DND-41 (cell line): ENCODE results near the gene CLCF1.
A peak's percentile ranks its signal among the peaks of the same experiment; 100 is the strongest.

ENCODE experiments used
- ATAC-seq: fragments of 200-7000 bp; cut with Tn5 transposase; 3 replicates; pipeline ENCODE4 v1.9.1; 2021; ENCODE audit warnings: low read depth; ENCODE audit not compliant: insufficient read depth
- DNase-seq: peaks from one replicate; pipeline ENCODE4 v3.0.0-alpha.2; 2020
- H2AFZ ChIP-seq: 2 replicates; pipeline ENCODE4 v1.6.0; 2012; ENCODE audit warnings: low read depth, low read length
- H3K27ac ChIP-seq: 2 replicates; pipeline ENCODE4 v1.5.1; 2012; ENCODE audit warnings: low read length, inconsistent platforms
- H3K27me3 ChIP-seq: fragments of 200-600 bp; sonication (generic); 2 replicates; pipeline ENCODE4 v1.6.0; 2012; ENCODE audit warnings: low read length, mild to moderate bottlenecking, inconsistent platforms; ENCODE audit not compliant: insufficient read depth, poor library complexity
- H3K36me3 ChIP-seq: 2 replicates; pipeline ENCODE4 v1.5.1; 2012; ENCODE audit warnings: low read length, inconsistent platforms; ENCODE audit not compliant: insufficient read depth
- H3K4me1 ChIP-seq: 2 replicates; pipeline ENCODE4 v1.5.1; 2012; ENCODE audit warnings: mild to moderate bottlenecking, low read length; ENCODE audit not compliant: insufficient read depth
- H3K4me2 ChIP-seq: 2 replicates; pipeline ENCODE4 v1.6.0; 2012; ENCODE audit warnings: mild to moderate bottlenecking, moderate library complexity, low read length, inconsistent platforms; ENCODE audit not compliant: insufficient read depth
- H3K4me3 ChIP-seq, 2 experiments: fragments of 200-600 bp in 1 of 2; shearing (Covaris generic) in 1 of 2; 2 replicates each; pipeline ENCODE4 v1.5.1; 2012 to 2016; ENCODE audit warnings: inconsistent platforms in 2 of 2, low read length in 2 of 2, mild to moderate bottlenecking in 2 of 2, low read depth in 1 of 2, moderate library complexity in 1 of 2
- H3K79me2 ChIP-seq: 2 replicates; pipeline ENCODE4 v1.6.0; 2012; ENCODE audit warnings: low read length, inconsistent platforms; ENCODE audit not compliant: insufficient read depth
- H3K9ac ChIP-seq: 2 replicates; pipeline ENCODE4 v1.6.0; 2012; ENCODE audit warnings: low read depth, mild to moderate bottlenecking, inconsistent platforms, low read length, moderate library complexity
- H3K9me3 ChIP-seq: 2 replicates; pipeline ENCODE4 v1.5.1; 2012; ENCODE audit warnings: low read length, moderate library complexity, mild to moderate bottlenecking, inconsistent platforms; ENCODE audit not compliant: insufficient read depth, severe bottlenecking
- H4K20me1 ChIP-seq: 2 replicates; pipeline ENCODE4 v1.6.0; 2012; ENCODE audit warnings: low read length; ENCODE audit not compliant: insufficient read depth
- CTCF ChIP-seq: IDR thresholded peaks from 2 replicates; pipeline ENCODE4 v1.5.1; 2012; ENCODE audit warnings: borderline replicate concordance, low read length, moderate library complexity, mild to moderate bottlenecking; ENCODE audit not compliant: poor library complexity, severe bottlenecking; ENCODE audit errors: extremely low read depth
- EZH2 ChIP-seq: IDR thresholded peaks from 3 replicates; pipeline ENCODE4 v1.6.1; 2012; ENCODE audit warnings: borderline replicate concordance, low read depth, mild to moderate bottlenecking, moderate library complexity, low read length, inconsistent platforms; ENCODE audit not compliant: severe bottlenecking

CLCF1 gene

GRCh38 chr11:67370351-67371076 lies 2.9 kb downstream of the CLCF1 start:
- DNase-seq = no peak
- no peaks in the 10 kb centered on the region for H3K9me3 ChIP-seq
- H3K36me3 ChIP-seq = no peaks in the 10 kb centered on the region
- H3K4me2 ChIP-seq = no peak overlapping the region
- TF ChIP-seq EZH2 (no peak), CTCF (no peak)
- peaks cover 23% of the 10 kb centered on the region for H4K20me1 ChIP-seq
- no peak overlapping the region for H3K9ac ChIP-seq
- ATAC-seq = 0 out of 3 replicates have a peak, but pooled peaks have one; percentile 1
- no peak overlapping the region for H2AFZ ChIP-seq
- H3K27ac ChIP-seq = no peak overlapping the region
- no peak overlapping the region for H3K4me3 ChIP-seq
- no peaks in the 10 kb centered on the region for H3K79me2 ChIP-seq
- peaks cover 37% of the 10 kb centered on the region for H3K4me1 ChIP-seq
- H3K27me3 ChIP-seq = peaks cover 64% of the 10 kb centered on the region

- H3K4me1 ChIP-seq = peaks cover 37% of the 10 kb centered on the region
- no peak overlapping the region for H3K4me3 ChIP-seq
- H4K20me1 ChIP-seq = peaks cover 22% of the 10 kb centered on the region
- H2AFZ ChIP-seq = no peak overlapping the region
- H3K79me2 ChIP-seq = no peaks in the 10 kb centered on the region
- no peak overlapping the region for H3K9ac ChIP-seq
- no peak overlapping the region for H3K4me2 ChIP-seq
- H3K36me3 ChIP-seq = no peaks in the 10 kb centered on the region
- no peaks in the 10 kb centered on the region for H3K9me3 ChIP-seq
- H3K27me3 ChIP-seq = peaks cover 61% of the 10 kb centered on the region
- peak; percentile 53; the same call in 2 of the 3 replicates for ATAC-seq
- no peak overlapping the region for H3K27ac ChIP-seq
- DNase-seq = no peak
- TF ChIP-seq CTCF = no peak
- TF ChIP-seq EZH2 = peak; percentile 55
Measured at GRCh38 chr11:67369801-67370284, 3.6 kb downstream of the CLCF1 start.

GRCh38 chr11:67369275-67369674 lies 4.1 kb downstream of the CLCF1 start:
- Histone ChIP-seq H4K20me1 (peaks cover 22% of the 10 kb centered on the region), H3K27me3 (peaks cover 55% of the 10 kb centered on the region), H3K4me3 (no peak overlapping the region), H3K79me2 (no peaks in the 10 kb centered on the region), H3K36me3 (no peaks in the 10 kb centered on the region), H2AFZ (no peak overlapping the region), H3K9me3 (no peaks in the 10 kb centered on the region), H3K4me1 (peaks cover 32% of the 10 kb centered on the region), H3K27ac (no peak overlapping the region), H3K9ac (no peak overlapping the region), H3K4me2 (no peak overlapping the region)
- DNase-seq (no peak), ATAC-seq (no peak)
- no peak for TF ChIP-seq EZH2
- no peak for TF ChIP-seq CTCF
